ENCODE results near the gene TTC34.
"Not testable (repeated sequence)": the region's sequence is repeated elsewhere in the genome, so short reads cannot be mapped to it uniquely, and the experiment has no call there.

TTC34 gene

GRCh38 chr1:2795926-2796325, 5.6 kb downstream of the TTC34 start:
- DNase-seq = no peak

DNA sequence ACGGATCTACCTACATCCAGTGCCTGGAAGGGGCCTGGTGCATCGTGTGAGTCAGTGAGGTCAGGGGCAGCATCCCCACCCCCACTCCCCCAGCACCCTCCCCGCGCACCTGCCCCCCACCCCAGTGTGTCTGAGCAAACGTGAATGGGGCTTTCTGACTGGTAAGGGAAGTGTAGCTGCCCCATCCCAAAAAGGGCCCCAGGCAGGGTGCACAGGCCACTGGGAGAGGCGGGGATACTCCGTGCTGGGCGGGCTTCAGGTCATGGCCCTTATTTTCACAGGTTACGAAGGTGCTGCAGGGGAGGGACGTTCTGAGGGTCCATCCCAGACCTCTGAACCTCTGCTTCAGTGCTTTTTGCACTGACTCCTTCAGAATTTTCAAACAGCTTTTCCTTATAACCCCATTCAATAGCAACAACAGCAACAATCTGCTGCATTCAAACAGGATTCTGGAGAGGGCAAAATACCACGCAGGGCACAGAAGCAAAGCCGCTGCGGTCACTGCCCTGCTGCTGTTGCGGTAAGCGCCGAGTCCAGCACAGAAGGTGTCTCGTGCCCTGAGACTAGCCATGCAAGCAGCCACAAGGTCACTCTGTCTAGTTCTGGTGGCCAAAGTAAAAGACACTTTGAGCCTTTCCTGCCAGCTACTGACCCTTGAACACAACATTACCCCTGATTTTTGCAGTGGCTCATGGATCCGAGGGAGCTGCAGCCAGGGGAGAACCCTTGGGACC, 10.3 kb downstream of the TTC34 start:
- no peak for DNase-seq

DNA sequence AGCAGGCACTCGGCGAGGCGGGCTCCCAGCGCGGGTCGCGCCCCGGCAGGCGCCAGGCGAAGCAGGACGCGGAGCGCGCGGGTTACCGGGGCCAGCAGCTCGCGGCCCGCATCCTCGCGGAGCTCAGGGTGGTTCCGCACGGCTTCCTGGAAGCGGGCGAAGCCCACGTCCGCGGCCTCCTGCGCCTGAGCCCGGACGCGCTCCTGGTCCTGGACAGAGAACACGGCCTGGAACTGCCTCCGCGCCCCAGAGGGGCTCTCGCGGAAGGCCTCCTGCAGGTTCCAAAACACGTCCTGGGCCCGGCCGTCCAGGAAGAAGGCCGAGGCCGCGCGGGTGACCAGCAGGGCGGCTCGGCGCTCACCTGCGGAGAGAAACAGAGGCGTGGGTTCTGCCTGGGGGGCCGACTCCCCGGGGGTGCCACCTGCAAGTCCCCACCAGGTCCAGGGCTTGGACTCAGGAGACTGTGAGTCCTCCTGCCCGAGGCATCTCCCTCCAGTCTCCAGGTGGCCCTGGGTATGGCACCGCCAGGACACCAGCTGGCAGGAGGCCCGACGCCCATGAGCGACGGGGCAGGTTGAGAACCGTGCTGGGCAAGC, 11.4 kb downstream of the TTC34 start:
- no peak for DNase-seq

DNA sequence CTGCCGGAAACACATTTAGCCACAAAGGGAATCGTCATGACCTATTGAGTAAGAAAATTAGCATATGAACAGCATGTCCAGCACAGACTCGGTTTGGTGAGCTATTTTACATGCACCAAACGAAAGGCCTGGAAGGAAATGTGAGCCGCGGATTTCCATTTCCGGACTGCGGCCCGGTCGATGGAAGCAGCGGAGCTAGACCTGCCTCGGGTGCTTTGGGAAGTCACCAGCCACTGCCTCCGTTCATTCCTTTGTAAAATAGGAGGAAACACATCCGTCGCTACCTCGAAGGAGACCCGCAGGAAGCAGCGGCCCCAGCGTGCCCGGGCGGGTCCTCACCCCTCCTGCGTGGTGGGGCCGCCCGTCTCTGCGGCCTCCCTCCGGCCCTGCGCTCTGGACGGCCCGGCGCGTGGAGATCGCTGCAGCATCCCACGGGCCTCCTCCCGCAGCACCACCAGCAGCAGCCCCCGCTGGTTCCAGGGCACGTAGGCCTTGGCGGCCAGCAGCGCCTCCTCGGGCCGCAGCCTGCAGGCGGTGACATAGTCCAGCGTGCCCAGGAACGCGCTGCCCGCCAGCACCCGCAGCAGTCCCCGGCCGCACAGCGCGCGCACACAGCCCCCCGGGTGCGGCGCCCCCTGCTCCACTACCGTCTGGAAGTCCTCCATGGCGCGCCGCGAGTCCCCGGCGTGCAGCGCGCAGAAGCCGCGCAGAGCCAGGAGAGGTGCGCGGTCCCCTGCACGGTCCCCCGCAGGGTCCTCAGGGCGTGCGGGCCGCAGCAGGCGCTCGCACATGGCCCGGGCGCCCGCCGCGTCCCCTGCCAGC, 12.1 kb downstream of the TTC34 start:
- DNase-seq = no peak

- no peak for DNase-seq
Measured at GRCh38 chr1:2788506-2789163, 12.9 kb downstream of the TTC34 start.

GRCh38 chr1:2787163-2787911, 14.2 kb downstream of the TTC34 start:
- DNase-seq = no peak

DNA sequence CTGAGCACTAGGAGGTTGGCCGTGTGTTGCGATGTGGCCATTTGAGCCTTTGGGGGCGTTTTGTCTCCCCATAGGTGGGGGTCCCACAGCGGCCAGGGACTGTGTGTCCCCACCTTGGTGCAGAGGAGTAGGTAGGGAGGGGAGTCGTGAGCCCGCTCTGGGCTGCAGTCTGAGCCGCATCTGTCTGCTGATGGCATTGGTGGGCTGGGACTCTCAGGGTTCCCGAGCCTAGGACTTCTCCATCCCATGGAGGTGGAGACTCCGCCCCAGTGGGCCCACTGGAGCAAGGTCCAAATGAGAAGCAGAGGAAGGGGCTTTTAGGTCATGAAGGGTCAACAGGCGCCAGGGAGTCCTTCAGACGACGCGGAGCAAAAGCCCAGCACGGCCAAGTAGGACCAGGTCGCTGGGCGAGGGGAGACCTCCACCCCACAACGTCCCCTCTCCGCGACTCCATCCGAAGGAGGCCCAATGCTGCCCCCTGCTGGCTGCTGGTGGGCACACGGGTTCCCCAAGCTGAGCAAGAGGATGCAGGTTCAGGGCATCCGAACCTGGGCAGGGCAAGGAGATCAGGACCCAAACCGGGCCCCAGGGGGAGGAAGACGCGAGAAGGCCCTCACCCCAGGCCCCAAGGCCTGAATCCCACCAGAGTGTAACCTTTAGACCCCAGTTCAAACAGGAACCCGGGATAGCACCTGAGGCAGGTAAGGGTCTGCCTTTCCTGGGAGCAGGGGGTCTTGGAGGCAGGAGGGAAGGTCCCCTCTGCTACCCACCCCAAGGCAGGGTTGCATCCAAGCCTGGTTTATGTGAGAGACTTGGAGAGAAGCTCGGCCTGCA, 14.9 kb downstream of the TTC34 start:
- no peak for DNase-seq

GRCh38 chr1:2785631-2786328, 15.7 kb downstream of the TTC34 start:
- DNase-seq = no peak

- DNase-seq = no peak
Measured at GRCh38 chr1:2784854-2785630, 16.5 kb downstream of the TTC34 start.

DNA sequence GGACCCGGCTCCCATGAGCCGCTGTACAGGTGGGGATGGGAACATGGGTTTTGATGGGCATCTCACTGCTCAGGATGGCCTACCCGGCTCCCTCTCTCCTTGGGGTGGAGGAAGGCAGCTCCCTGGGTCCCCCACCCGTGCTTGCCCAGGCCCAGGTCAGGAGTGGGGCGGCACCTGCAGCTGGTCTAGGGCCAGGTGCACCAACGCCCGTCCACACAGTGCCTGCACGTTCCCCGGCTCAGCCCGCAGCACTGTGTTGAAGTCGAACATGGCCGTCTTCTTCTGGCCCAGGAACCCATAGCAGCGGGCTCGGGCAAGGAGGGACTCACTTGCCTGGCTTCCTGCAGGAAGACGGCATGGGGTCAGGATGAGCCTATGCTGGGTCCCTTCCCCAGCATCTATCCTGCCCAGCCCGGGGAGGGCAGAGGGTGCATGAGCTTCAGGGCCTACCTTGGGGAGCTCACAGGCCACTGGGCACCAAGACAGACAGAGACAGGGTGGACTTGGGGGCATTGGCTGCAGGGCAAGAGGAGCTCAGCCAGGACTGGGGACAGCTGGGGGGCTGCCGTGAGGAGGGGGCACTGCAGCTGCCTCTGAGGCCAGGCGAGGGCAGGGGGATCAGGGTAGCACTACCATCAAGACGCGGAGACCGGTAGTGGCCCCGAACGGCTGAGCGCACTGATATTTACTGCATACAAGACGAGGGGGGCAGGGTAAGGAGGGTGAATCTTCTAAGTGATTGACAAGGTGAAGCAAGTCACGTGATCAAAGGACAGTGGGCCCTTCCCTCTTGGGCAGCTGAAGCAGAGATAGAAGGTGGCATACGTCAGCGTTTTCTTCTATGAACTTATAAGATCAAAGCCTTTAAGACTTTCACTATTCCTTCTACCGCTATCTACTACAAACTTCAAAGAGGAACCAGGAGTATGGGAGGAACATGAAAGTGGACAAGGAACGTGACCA, 17.8 kb downstream of the TTC34 start:
- DNase-seq = no peak

DNA sequence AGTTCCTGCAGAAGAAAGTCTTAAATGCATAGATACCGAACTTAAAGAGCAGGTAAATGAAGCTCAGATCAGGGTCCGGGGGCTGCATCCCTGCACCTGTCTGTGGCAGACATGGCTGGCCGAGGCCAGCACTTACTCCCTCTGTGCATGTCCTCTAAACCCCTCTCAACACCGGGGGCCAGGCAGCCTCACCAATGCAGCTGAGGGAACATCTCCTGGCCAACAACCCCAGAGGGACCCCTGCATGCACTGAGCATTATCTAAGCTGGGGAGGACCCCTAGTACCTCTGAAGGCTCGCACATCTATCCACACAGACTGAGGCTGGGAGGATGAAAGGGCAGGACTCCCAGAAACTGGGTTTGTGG, 18.4 kb downstream of the TTC34 start:
- DNase-seq = no peak

GRCh38 chr1:2781627-2782026, 19.9 kb downstream of the TTC34 start:
- DNase-seq = no peak

DNA sequence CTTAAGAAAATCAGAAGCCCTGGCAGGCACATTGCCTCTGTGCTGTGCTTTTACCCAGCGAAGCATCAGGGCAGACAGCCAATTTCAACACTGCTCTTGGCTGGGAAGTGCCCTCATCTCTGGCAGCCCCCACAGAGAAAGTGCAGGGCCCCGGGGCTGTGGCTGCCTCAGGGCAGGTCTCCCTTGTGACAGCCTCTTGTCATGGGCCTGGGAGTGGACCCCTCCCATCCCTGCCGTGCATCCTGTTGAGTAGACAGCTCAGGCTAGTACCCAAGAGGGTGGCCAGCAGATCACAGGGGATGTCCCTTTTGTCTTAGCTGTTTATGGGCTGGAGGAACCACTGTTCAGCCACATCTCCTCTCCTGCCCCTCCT, 23.3 kb downstream of the TTC34 start:
- peak; percentile 44 for DNase-seq

GRCh38 chr1:2777424-2778219, 23.9 kb downstream of the TTC34 start:
- DNase-seq = no peak

- DNase-seq = not testable (repeated sequence)
Measured at GRCh38 chr1:2775333-2775732, 26.2 kb downstream of the TTC34 start.

GRCh38 chr1:2768052-2768451, 33.4 kb downstream of the TTC34 start:
- DNase-seq = not testable (repeated sequence)

- DNase-seq = not testable (repeated sequence)
Measured at GRCh38 chr1:2759433-2759832, 42.1 kb downstream of the TTC34 start.

DNA sequence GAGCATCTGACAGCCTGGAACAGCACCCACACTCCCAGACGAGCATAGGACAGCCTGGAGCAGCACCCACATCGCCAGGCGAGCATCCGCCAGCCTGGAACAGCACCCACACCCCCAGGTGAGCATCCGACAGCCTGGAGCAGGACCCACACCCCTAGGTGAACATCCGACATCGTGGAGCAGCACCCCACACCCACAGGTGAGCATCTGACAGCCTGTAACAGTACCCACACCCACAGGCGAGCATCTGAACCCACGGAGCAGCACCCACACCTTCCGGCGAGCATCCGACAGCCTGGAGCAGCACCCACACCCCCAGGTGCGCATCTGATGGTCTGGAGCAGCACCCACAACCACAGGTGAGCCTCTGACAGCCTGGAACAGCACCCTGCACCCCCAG, 44.0 kb downstream of the TTC34 start:
- DNase-seq = not testable (repeated sequence)

Data from NCI-H1092 (cell line).